GDM1 (cell line): Measurements from ENCODE around the gene CDKN1B.
"Not testable (repeated sequence)": the region's sequence is repeated elsewhere in the genome, so short reads cannot be mapped to it uniquely, and the experiment has no call there.

Experiments used
- DNase-seq: peaks from one replicate; lab custom pipeline; 2025; lab: John Stamatoyannopoulos, UW

The CDKN1B gene

DNA sequence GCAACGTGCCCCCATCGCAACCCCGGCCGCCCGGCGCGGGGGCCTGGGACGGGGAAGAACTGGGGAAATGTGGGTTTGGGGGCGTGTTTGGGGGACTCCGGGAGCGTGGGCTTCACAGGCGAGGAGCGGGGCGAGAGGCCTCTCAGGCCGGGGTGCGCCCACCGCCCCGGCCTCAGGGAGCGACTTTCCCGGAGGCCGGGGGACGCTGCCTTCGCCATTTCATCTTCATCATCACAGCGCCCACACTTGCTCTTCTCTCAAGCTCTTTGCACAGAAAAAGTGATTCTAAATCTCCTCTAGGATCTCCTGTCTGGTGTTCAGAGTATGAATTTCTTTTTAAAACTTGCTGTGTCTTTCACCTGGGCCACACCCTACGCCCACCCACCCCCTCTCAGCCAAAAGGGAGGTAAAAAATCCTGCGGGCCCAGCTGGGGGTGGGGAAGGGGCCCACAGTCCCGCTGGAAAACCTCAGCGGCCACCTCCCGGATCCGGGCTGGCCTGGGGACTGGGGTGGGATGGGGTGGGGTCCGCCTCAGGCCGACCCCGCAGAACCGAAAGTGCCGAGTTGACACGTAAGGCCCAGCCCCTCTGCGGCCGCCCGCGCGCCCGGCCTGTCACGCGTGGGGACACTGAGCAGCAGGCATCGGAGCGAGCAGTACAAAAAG lies 7.4 kb downstream of the CDKN1B start:
- DNase-seq, result no peak

DNA sequence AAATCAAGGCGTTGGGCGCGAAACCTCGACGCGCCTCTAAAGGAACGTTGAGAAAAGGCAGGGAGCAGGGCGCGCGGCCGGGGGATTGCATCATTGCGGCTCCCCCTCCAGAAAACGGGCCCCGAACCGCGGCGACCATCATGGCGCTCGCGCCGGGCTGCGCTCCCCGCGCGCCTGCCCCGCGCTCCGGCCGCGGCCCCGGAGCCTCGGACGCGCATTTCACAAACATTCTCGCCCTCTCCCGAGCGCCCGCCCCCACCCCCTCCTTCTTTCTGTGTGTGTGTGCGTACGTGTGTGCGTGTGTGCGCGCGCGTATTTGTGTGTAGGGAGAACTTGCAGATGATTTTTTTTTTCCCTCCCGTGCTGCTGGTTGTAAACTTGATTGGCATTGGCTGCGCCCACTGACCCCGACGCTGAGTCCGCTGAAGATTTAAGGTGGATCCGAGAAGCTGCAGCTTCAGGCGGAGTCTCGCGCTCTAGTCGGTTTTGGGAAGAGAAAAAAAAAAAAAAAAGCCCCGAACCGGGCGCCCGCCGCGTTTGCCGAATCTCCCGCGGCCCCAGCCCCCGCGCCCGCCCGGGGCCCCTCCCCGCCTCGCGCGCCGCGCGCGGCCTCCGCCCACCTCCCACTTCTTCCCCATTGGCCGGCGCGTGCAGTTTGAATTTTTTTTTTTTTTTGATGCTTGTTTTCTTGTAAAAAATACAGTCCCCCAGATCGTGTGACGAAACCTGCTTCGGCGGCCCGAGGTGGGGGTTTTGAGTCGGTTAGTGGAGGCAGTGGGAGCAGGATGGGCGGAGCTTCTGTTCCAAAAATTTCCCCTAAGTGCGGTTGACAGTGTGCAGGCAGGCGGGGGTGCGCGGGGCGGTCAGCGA lies 8.2 kb downstream of the CDKN1B start:
- peak; percentile 83 for DNase-seq

DNA sequence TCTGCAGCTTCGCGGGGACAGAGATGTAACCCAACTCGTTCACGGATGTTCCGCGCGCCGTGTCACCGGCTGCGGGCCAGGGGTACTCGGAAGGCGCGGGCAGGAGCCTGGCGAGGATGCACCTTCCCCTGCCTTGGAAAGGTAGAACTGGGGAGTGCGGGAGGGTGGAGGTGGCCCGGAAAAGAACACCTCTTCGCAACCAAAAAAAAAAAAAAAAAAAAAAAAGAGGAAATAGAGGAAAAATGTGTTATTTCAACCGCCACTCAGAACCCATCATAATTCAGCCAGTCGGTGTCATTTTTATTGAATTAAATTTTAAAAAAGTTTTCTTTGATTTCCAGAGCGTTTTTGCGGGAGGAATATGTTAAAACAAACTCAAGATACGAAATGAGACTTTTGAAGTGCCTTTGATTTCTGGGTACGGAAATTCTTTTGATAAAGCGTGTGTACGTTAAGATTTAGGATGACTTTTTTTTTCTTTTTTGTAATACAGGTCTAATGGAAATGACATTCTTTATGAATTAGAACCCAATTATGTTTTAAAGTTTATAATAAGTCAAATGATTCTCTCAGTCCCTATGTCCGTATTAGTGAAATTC lies 8.9 kb downstream of the CDKN1B start:
- no peak for DNase-seq

DNA sequence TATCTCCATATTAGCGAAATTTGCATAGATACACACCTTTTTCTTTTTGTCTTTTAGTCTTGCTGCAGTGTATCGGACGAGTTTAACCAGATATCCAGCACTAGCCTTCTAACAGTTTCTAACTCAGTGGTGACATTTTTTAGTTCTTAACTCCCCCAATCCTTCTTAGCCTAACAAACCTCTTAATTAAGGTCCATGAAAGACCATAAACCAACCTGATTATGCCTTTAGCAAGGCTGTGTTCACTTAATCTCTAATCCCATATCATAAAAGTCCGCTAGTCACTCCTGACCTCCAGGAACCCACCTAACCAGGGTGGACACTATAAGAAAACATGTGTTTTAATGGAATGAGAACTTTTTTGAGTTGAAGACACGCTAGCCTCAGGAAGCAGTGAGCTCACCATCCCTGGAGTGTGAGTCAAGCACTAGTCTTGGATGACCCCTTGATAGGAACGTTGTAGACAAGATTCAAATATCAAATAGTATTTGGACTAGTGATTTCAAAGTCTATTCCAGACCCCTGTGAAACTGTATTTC lies 9.5 kb downstream of the CDKN1B start:
- DNase-seq, result no peak

DNA sequence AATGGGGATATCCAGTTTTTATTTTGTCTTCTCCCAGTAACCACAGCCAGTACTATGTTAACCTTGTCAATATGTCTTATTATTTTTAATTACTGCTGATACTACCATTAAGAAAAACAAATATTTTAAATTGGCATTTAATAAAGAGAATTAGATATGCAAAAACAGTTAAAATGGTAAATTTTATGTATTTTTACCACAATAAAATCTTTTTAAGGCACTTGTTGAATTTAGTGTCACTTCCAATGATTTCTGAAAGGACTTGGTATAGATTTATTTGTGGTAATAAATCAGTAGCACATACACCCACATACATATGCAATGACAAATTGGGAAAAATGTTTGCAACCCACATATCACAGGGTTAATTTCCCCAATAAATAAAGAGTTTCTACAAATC lies 14.0 kb downstream of the CDKN1B start:
- DNase-seq, result no peak

DNA sequence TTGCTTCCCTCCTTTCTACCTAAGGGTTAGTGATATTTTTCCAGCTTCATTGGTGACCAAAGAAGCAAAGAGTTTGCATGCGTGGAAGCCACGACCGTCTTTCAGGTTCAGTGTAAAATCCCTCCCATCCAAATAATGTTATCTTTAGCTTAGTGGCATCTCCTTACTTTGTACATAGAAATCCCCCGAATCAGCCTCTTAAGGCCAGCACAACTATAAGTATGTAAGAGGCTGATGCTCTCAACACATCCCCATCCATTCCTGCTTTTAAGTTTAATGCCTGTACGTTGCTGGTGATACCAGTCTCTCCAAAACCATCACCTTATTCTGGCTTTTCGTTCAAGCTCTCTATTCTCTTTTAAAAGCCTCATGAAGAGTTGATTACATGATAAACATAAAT lies 14.6 kb downstream of the CDKN1B start:
- DNase-seq, result no peak

DNA sequence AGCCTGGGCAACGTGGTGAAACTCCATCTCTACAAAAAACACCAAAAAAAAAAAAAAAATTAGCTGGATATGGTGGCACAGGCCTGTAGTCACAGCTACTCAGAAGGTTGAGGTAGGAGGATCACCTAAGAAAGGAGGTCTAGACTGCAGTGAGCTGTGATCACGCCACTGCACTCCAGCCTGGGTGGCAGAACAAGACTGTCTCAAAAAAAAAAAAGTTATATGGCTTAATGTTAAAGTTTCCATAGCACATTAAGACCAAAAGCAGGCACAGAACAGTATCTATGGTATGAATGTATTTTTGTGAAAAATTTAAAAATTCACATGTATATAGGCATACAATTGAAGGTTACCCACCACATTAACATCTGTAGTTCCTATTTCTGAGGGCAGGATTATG lies 15.9 kb downstream of the CDKN1B start:
- DNase-seq, result no peak

DNA sequence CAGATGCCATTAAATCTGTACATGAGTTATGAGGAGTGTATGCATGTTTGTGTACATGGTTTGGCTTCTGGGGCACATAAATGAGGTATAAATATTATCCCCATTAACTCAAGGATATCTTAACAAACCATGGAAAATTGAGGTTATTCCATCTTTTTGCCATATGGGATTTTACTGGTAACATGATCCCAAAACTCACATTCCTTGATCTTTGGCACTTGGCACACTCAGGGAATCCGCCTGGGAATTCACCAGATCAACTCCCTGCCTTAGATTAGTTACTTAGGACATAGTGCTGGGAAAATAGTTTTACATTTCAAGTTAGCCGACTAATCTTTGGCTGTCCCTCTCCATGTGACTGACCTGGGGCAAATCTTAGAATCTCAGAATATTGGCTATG lies 16.9 kb downstream of the CDKN1B start:
- DNase-seq, result no peak

DNA sequence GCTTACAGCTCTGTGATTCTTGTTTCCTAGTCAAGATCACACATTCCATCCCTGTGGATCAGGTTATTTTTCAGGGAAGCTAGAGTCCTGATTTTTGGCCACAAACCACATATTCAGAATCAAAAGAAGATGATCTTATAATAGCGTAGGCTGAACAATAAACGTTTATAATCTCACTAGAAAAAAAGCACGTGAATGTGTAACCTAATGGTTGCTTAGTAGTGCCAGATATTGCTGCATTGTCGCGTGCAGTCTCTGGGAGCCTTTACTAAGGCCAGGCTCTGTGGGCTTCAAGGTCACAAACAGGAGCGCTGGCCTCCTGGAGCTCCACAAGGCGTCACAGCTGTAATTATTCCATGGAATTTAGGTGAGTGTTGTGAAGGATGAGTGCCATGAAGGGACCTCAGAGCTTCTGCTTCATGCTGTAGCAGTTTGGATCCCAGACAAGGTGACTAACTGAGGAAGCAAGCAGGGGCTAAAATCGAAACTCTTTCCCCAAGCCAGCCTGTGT lies 17.4 kb downstream of the CDKN1B start:
- no peak for DNase-seq

DNA sequence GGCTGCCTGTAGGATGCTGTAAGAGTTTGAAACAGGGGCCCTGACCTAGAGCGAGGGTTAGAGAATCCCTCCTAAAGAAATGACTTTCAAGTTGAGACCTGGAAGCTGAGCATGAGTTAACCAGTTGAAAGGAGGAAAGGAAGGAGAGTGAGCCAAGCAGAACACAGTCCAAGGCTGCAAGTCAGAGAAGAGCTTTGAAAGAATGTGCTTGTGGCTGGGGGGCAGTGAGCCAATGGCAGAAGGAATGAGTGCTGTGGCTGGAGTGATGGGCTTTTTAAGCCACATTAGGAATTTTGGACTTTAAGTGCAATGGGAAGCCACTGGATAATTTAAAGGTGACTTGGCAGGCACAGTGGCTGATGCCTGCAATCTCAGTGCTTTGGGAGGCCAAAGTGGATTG lies 18.1 kb downstream of the CDKN1B start:
- DNase-seq, result no peak

DNA sequence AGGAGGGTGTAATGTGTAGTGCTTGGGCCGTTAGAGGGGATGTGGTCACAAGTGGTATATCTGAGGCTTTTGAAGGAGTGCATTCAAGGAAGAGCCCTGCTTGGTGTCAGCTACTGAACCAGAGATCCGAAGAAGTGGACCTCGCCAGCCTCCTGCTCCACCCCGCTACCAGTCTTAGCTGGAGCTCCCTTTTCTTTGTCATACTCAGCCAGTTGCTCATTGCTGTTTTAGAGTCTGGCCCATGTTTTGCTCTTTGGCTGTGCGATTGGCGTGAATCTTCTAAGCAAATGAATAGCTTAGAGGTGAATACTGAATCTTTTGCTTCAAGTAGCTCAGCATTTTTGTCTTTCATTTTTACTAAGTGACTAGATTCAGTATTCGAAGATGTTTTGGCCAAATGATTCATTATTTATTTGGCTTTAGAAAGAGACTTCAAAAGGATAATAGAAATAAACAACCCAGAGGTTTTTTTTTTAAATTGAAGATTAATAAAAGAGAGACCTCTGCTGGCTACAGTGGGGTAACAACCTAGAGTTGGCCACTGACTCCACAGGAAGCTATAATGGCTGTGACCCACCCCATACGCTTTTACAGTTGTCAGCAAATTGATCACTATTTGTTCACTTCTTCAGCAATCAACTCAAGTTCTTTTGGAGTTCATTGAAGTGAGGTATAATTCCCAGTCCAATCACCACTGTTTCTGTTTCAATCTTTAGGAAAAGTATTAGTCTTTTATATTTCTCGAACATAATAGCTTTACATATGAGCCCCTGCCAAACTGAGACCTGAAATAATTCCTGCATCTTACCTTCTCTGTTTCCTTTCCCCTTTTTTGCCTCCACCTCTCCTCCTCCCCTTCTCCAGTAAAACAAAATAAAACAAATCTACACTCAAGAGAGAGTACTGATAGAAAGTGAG lies 19.9 kb downstream of the CDKN1B start:
- DNase-seq, result no peak

DNA sequence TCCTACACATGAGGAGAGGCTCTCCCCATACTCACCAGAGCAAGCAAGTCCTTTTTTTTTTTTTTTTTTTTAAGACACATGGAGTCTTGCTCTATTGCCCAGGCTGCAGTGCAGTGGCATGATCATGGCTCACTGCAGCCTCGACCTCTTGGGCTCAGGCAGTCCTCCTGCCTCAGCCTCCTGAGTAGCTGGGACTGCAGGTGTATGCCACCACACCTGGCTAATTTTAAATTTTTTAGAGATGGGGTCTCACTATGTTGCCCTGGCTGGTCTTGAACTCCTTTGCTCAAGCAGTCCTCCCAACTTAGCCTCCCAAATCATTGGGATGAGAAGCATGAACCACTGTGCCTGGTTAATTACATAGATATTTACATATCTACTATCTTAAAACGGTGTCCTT lies 21.0 kb downstream of the CDKN1B start:
- DNase-seq, result not testable (repeated sequence)

DNA sequence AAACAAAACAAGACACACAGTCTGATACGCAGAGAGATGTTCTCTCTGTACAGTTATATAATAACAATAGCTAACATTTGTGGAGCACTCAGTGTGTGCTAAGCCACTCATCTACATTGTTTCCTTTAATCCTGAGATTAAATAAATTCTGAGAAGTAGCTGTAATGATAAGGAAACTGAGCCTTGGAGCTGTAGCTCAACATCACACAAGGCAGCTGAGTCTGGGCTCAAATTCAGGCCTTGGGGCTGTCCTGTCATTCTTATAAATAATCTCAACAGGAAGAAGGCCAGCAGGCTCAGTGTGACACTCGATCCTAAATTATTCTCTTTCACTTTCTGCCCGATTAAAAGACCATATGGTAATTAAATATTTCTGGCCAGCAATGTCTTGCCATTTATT lies 24.5 kb downstream of the CDKN1B start:
- no peak for DNase-seq

DNA sequence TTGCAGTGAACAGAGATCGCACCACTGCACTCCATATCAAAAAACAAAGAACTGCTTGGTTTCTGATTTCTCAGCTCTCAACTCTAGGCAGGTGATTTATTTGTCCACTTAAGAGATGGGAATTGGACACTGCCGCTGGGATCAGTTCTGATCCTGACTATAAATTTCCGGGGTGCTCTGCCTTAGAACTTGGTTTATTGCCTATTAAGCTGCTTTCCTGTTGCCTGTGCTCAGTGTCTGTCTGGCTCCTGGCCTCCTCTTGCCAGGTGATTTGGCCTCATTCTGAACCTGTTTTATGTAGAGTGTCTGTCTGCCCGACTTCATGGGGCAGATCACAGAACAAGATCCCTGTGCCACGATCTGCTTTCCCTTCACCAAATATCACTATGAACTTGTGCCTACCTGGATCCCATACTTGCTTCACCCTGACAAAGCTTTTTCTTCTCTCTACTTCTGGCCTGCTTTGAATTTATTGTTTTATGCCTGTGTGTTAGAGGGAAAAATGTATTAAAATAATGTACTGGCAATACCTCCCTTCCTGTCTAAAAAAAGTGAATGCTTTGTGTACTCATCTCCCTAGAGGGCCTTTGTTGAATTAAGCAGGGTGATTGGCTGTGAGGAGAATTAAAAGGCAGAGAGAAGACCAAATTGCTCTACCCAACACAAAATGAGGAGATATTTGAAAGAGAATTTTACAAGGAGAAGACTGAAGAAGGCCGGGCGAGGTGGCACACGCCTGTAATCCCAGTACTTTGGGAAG lies 27.6 kb downstream of the CDKN1B start:
- no peak for DNase-seq

DNA sequence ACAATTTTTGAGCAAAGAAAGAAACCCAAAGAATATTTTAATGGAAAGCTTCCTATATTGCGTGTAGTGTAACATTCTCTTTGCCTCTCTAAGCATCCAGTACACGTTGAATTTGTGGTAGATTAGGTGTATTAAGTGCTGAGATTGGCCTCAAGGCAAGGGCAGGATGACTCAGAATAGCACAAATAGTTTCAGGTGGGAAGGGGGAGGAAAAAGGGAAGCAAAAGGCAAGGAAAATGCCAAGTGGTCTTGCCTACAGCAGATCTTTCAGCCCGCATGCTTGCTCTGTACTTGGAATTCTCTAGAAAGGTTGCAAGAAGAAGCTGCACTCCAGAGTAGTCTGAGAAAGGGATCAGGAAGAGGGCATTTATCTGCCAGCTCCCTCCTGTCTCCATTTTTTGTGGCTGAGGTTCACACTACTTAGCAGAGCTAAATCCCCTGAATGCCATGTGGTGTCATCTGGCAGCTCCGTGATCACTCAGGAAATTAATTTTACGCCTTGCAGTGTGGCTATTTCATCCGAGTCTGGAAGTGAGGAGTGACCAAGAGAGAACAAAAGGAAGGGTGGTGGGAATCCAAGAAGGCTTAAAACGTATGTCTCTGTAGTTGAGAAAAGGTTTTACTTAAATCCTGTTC lies 28.5 kb downstream of the CDKN1B start:
- DNase-seq, result no peak

DNA sequence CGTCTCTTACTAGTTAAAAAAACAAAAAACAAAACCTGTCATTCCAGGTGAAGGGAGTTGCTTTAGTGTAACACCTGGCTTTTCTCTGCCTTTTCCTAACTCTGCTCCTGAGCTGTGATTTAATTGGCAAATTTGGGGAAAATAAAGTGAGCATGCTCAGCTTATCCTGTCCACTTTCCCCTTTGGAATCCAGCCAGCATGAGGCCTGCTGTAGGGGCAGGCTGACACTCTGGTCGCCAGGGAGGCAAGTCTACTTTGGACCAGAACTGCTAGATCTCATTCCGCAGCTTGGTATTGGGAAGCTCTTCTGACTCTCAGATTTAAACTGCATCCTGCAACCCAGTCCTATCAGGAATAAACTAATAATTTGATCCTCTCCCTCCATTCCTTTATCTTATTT lies 30.1 kb downstream of the CDKN1B start:
- DNase-seq, result no peak

DNA sequence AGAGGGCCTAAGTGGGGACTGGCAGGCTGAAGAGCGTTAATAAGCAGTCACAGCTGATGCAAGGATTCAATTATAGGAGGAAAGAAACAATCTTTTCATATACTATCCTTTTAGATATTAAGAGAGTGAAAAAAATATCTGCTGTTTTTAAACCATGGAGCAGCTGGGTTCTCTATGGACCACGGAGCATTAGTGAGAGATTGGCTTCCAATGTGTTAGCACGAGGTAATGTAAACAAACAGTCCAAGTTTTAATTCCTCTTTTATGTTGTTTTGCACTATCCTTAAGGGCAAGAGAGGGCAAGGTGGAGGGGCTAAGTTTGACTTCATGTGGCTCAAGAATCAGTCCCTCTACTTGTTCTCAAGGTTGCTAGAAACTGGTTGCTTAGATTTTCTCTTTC lies 30.9 kb downstream of the CDKN1B start:
- DNase-seq, result no peak

DNA sequence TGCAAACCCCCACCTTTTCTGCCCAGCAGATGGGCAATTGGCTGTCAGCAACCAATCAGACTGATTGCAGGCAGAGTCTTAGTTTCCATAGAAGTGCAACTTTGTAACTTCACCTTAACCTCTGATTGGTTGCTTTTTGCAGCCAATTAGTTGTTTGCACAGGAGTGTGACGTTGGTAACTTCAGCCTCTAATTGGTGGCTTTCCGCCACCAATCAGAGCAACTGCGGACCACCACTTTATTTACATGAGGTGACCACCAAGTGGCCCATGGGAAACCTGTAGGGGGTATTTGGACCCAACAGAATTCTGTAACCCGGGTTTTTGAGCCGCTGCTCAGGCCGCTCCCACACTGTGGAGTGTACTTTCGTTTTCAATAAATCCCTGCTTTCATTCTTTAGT lies 32.3 kb downstream of the CDKN1B start:
- no peak for DNase-seq

DNA sequence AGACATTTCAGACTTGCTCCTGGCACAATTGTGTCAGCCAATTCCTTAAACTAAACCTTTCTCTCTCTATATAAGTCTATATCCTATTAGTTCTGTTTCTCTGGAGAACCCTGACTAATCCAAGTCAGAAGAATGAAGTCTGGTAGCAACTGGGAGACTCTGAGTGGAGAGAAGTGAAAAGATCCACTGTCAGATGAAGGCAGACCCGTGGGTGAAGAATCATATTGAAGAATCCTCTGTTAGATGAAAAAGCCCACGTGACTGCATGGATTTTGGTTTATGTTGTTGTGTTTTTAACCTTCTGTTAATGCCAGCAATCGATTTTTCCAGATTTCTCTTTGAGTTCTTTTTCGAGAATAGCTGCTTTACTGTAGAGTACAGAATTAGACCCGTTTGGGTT lies 38.8 kb downstream of the CDKN1B start:
- no peak for DNase-seq

DNA sequence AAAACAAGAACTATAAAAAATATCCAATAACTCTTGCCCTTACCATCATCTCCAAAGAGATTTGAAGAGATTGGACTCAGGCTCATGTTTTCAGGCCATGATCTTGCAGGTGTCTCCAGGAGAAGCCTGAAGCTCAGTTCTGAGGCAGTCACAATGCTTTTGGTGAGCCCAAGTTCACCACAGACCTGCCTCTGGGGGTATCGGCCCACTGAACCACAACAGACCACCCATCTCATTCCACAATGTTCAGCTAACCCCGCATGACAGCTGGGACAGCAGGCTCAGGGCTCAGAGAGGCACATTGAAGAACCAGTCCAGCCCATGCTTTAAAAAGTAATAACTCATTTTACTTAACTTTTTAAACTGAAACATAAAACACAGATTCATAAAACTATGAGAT lies 40.0 kb downstream of the CDKN1B start:
- DNase-seq, result no peak
